Muscle of arm (tissue), 12 donors: ENCODE measurements around the gene ASTN2. TPM values are rescaled to one million over a fixed set of nuclear protein-coding genes. Genes with fewer than 3 reads are reported as not detected.
"Not testable (repeated sequence)": the region's sequence is repeated elsewhere in the genome, so short reads cannot be mapped to it uniquely, and the experiment has no call there.

Source experiments
- DNase-seq: peaks from one replicate; pipeline ENCODE4 v3.0.0-alpha.2; 2013
- polyA plus RNA-seq, 12 donors: library from polyadenylated mRNA; unstranded; fragments of 120-200 nt; gene quantifications; one replicate each; pipeline ENCODE4 v1.2.1, GENCODE V29; 2013; ENCODE audit not compliant: insufficient read length in 12 of 12

The ASTN2 gene
- polyA plus RNA-seq, 12 donors: 3.7 to 15.7 (median 5.5) TPM; not detected in 2

DNA sequence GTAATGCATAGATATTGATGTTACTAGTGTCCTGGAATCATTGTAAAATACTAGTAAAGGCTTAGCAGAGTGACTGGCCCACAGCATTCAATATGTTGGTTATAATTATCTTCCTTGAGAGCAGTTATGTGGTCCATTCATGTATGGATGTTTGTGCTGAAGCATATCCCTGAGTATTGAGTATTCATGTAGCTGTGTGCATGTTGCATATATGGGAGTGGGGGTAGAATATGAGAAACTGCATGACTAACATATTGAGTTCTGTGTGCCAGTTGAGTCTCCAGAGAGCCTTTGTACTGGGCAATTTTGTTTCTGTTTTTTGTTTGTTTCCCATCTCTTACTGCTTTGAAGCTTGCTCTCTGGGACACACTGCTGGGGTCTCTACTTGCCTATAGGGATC, 950.4 kb downstream of the ASTN2 start:
- no peak for DNase-seq

DNA sequence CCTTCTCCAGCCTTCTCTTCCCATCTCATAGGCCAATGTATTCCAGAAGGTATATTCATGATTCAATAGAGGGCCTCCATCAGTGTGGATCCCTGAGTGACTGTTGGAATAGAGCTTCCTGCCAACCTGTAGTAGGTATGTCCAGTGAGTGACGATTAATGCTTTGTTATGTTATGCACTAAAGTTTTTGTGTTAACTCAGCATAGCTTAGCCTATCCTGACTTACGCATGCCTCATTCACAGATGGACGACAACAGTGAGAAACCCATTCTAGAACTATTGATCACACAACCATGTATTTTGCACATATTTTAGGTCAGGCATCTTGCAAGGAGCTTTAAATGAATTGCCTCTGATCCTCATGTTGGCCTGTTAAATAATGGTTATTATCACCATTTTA, 953.2 kb downstream of the ASTN2 start:
- no peak for DNase-seq

DNA sequence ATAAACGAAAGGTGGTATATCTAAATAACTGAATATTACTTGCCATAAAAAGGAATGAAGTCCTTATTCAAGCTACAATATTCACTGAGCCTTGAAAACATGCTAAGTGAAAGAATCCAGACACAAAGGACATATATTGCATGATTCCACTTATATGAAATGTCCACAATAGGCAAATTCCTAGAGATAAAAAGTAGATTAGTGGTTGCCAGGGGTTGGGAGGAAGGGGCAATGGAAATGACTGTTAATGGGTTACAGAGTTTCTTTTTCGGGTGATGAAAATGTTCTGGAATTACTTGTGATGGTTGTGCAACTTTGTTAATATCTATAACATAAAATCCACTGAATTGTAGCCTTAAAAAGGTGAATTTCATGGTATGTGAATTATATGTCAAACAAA, 954.8 kb downstream of the ASTN2 start:
- DNase-seq: no peak

DNA sequence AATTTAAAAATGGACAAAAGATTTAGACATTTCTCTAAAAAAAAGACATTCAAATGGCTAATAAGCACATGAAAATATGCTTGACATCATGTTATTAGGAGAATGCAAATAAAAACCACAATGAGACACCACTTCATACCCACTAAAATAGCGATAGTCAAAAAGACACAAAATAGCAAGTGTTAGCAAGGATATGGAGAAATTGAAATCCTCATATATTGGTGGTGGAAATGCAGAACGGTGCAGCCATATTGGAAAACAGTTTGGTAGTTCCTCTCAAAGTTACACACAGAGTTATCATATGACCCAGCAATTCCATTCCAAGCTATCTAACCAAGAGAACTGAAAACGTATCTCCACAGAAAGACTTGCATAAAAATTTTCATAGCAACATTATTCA, 955.3 kb downstream of the ASTN2 start:
- DNase-seq: no peak

DNA sequence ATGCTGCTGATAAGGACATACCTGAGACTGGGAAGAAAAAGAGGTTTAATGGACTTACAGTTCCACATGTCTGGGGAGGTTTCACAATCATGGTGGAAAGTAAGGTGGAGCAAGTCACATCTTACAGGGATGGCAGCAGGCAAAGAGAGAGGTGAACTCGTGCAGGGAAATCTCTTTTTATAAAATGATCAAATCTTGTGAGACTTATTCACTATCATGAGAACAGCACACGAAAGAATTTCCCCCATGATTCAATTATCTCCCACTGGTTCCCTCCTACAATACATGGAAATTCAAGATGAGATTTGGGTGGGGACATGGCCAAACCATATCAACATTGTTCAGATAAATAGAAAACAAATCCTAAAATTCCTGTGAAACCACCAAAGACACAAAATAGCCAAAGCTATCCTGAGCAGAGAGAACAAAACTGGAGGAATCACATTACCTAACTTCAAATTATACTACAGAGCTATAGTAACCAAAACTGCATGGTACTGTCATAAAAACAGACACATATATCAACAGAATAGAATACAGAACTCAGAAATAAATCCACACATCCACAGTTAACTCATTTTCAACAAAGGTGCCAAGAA, 958.3 kb downstream of the ASTN2 start:
- DNase-seq: no peak

- DNase-seq: not testable (repeated sequence)
These were observed 960.3 kb downstream of the ASTN2 start for GRCh38 chr9:116454539-116454938.

DNA sequence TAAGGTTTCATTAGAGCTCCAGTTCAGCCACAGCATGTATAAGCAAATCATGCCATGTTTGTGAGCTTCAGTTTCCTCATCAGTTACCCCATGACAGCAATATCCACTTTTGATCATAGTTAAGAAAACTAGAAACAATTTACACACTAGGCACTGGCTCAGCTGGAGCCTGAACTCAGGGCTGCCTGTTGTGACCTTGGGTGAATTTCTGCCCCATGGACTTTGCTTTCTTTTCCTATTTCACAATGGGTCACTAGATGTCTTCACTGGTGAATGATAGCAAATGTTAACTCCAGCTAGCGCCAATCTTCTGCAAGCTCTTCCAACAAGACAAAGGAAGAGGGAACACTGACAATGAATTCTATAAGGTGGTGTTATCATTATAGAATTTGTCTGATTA, 961.1 kb downstream of the ASTN2 start:
- DNase-seq: no peak

GRCh38 chr9:116452634-116453033, 962.2 kb downstream of the ASTN2 start:
- no peak for DNase-seq

- no peak for DNase-seq
These were observed 962.6 kb downstream of the ASTN2 start for GRCh38 chr9:116452227-116452626.

DNA sequence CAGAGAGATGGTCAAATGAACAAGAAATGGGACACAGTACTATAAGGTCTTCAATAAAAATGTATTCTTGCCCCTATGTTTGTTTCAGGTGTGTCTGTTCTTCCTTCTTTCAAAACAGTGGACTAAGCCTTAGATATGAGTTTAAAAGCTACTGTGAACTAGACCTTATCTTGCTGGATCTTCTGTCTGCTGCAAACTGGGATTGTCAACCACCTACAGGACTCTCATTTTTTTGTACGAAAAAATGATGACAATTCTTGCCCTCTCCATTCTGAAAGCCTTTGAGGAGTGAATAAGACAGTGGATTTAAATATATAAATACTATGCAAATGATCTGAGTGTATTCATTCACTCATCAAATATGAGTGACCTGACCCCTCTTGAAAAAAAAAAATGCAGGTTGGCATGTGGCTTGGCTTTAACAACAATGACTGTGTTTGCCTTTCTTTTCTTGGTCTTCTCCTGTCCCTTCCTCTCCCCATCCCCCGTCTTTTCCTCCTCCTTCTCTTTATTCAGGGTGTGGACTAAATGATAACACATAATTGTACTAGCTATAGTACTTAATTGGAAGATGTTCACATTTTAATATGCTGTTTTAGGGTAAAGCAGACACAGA, 963.2 kb downstream of the ASTN2 start:
- no peak for DNase-seq

GRCh38 chr9:116450378-116451139, 964.3 kb downstream of the ASTN2 start:
- no peak for DNase-seq

GRCh38 chr9:116449949-116450348, 964.9 kb downstream of the ASTN2 start:
- no peak for DNase-seq

GRCh38 chr9:116448431-116448830, 966.4 kb downstream of the ASTN2 start:
- DNase-seq: no peak

GRCh38 chr9:116447934-116448333, 966.9 kb downstream of the ASTN2 start:
- no peak for DNase-seq

DNA sequence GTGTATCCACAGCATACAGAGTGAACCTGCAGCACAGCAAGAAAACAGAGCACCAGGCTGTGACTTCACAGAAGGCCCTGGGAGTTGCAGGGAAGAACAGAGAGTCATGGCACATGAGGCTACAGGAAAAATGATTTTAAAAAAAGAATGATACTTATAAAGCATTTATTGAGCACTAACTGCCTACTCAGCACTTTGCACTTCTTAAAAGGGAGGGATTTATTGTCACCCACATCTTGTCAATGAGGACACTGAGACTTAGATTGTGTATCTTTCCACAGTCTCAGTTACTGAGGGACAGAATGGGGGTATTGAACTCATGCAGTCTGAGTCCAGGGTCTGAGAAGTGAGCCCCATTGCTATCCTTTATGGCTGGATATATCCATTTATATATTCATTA, 972.3 kb downstream of the ASTN2 start:
- DNase-seq: no peak

DNA sequence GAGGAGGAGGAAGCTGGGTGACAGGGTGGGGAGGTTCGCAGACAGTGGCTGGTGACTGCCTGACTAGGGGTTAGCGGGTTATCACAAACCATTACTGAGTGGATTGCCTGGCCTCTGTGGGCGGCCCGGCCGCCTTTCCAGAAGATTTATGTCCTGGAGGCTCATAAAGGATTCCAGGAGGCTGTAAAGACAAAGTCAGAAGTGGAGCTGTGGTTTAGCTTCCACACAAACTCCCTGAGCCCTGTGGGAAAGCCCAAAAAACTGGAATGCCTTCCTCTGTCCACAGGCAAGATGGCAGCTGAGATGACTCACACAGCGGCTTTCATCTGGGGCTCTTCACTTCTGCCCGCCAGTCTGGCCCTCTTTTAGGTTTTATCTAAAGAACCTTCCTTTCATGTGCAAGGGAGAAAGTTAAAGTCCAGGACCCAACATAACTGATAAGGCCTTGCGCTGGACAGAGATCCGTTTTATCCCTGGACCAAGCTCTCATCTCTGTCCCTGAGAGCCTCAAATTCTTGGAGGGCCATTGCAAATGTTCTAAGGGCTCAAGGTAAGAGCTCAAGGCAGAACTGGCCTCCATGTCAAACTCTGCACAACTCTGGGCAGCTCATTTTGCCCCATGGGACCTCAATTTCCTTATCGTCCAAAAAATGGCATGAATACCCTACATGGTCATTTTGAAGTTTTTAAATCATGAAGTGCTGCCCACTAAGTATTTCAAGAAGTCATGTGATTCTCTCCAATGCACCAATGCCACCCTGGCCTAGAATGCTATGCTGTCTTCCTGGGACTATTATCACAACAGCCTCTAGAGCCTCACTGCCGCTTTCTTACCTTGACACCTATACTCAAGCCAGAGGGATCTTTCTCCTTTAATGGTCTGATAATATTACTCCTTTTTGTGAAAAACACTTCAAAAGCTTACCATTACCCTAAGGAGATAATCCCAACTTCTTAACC, 977.2 kb downstream of the ASTN2 start:
- DNase-seq: no peak

GRCh38 chr9:116436121-116436520, 978.7 kb downstream of the ASTN2 start:
- DNase-seq: no peak

DNA sequence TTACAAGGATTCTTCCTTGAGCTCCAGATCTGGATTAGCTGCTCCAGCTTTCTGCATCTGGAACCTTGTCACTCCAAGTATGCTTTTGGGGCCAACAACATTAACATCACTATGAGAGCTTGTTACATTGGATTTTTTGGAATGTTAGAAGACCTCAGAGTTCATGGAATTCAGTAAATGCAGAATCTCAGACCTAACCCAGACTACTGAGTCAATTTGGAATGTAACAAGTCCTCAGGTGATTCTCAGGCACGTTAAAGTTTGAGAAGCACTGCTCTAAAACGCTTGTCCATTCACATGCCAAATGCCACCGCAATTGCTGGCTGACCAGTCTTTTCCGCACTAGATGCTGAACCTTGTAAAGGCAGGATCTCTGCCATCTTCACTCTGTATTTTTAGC, 979.2 kb downstream of the ASTN2 start:
- no peak for DNase-seq

- no peak for DNase-seq
These were observed 980.5 kb downstream of the ASTN2 start for GRCh38 chr9:116434314-116434713.

DNA sequence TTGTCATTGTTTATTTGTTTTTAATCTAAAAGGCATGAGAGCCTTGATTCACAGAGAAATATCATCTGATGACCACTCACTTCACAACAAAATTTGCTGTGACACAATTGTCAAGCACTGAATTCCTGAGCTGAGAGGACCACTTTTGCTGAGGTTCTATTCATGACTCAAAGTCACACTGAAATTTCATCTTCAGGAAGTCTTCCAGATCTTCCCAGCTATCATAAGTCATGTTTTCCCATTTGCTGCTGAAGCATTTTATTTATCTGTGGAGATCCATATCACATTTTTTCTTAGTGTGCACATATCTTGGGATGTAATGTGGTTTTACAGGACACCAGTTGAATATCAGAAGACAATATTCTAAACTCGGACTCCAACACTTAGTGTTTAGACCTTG, 982.8 kb downstream of the ASTN2 start:
- DNase-seq: no peak

DNA sequence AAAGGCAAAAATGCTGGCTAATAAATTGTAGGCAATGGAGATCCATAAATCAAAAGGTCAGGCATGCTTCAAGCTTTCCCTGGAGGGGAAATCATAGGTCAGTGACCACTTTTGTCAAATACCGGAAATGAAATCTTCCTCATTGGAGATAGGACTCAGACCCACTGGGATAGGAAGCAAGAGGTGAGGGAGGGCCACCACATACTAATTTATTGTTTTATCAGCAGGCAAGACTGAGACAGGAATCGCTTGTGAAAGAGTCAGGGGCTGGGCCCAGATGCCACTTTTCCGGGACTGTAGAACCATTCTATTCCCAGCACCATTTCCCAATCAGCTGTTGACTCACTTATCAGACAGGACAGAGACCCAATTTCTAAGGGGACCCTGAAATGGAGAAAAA, 984.0 kb downstream of the ASTN2 start:
- DNase-seq: no peak

DNA sequence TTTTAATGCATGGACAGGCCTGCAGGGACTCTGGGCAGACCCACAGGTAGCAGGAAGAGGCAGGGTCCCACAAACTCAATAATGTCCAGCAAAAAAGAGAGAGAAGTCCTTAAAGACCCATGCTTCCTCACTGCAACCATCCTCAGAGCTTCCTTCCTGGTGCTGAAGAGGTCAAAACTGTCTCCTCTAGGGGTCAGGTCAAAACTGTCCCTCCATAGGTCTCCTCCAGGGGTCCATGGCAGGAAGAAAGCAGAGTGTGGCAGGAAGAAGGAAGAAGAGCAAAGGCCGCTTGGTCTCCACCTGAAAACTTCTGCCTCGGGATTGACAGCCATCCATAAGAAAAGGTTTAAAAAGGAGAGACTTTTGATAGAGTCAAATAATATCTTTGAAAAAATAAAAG, 989.6 kb downstream of the ASTN2 start:
- DNase-seq: no peak
